HG03432 (cell line): Measurements from ENCODE around the gene ZIM2.
"Not testable (repeated sequence)": the region's sequence is repeated elsewhere in the genome, so short reads cannot be mapped to it uniquely, and the experiment has no call there.

ENCODE experiments used
- ATAC-seq: cut with Tn5 transposase; IDR thresholded peaks from one replicate; pipeline ENCODE4 v1.9.1; 2021; ENCODE audit warnings: mild to moderate bottlenecking, moderate library complexity; ENCODE audit not compliant: unreplicated experiment

Gene ZIM2

DNA sequence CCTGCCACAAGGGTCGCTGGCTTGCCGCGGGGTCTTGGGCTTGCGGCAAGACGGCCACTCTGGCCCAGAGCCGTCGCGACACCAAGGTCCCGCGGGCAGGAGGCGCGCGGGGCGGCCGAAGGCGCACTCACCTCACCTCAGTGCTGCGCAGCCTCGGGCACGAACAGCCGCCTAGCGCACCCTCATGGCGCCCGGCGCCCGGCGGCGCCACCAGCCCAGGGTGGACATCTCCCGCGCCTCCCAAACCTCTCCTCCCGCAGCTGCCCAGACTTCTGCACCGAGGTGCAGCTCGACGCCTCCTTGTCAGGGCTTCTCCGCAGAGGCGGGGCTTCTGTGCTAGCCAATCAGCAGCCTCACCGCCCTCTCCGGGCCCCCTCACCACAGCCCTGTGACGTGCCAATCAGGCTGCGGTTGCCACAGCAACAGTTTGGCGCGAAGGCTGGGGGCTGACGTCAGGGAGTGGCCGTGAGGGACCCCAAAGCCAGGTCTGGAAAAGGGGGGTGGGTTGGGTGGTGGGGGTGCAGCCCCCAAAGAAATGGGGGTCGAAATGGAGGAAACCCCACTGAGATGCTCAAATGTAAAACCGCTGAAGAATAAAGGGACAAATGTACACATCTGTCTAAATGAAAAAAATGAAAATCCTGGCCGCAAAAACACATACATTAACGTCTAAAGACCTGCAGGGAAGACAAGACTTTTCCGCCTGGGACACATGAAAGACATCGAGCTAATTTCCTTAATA is at the start of gene ZIM2, which contains the start of gene PEG3:
ZIM2 (minus strand) TSS at position 276 of the 742 bp plus-strand sequence. CDS start 16,449 bp downstream, outside the sequence.
PEG3 (minus strand) TSS at position 276 of the 742 bp plus-strand sequence. CDS start 16,071 bp downstream, outside the sequence.
- no peak for ATAC-seq

DNA sequence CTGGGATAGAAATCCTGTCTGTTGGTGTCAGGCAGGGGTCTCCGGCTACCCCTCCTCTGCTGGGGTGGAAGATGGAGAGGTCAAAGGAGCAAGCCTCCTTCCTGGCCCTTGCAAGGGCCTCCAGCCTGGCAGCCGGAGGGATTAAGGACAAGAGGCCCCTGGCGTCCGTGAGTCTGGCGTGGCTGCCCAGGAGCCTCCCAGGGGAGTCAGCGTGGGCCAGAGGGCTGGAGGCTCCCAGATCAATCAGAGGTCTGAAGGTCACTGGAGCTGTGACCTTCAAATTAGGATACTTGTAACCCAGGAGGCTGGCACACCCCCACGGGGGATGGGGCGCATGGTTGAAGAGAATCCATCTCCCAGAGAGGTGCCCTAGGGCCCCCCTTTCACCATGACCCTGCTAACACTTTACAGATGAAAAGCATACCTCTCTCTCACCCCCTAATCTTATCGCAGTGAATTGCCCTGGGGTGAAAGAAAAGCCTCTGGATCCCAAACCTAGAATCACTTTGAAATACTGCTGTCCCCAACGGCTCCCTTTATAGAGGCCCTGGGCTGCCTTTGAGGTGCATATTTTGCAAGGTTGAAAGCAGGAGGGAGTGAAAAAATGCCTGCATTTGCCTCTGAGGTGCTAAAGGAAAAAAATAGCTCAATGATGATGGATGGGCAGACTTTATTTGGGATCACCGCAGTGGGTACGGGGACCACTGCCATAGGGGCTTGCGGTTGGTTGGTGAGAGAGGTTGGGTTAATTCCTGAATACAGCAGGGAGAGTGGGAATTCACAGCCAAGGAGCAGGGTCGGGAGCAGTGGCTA is 44.9 kb upstream of the ZIM2 start:
- ATAC-seq = no peak

DNA sequence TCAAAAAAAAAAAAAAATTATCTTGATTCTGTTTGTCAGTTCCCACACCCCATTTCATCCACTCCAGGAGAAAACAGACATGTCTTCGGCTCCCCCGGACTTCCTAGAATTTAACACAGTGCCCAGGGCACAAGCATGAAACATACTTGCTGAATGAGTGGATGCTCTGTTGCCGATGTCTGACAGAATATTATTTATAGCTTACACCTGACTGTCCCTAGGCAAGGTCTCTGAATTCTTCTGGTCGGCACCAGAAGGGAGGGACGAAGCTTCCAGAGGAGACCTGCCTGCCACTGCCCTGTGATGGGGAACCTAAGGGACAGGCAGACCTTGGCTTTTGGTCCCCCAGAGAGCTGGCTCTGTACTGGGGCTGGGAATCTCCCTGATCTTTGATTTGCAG is 43.9 kb upstream of the ZIM2 start:
- no peak for ATAC-seq

DNA sequence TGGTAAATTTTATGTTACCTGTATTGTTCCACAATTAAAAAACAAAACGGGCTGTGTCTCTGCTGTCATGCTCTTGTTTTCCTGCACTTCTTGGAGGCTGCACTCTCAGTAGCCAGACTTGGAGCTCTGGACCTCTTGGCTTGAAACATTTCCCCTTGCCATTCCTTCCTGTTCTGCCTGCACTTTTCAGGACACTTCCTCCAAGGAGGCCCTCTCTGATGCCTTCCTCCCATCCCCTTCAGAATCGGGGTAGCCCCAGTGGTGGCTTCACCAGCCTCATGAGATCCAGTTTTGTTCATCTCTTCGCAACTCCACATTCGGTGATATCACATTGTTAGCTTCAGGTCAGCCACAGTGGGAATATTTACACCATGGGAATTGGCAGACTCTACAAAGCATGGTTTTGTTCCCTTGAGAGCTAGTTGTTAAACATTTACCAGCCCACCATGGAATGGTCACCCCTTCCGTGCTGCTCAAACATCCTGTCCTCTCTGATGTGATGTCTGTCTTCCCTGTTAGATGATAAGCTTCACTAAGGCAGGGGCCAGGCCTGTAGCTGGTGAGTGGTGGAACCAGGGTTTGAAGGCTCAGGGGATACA is 40.2 kb upstream of the ZIM2 start:
- ATAC-seq = no peak

DNA sequence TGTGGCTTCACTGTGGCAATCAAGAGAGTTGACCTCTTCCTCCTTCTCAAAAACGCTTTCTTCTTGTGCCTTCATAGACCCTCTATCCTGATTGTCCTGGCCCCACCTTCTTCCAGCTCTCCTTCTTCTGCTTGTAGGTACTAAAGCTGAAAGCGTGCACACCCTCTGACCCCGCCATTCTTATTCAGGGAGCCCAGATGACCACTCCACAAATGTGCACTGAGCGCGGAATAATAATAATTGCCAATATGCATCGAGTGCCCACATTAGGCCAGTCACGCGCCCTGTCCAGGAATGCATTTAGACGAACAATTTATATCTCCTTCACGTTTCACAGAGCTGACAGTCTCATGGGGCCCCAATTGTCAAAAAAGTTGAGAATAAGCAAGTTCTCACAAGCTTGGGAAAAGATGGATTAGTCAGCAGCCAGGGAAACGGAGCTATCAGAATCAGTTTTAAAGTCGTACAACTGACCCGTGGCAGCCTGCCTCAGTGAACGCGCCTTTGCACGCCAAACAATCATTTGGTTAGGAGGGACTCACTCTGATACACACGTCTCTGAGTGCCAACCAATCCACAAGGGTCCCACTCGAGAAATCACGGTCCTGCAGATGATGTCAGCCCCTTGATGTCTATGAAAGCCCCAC is 36.7 kb upstream of the ZIM2 start:
- ATAC-seq = no peak

DNA sequence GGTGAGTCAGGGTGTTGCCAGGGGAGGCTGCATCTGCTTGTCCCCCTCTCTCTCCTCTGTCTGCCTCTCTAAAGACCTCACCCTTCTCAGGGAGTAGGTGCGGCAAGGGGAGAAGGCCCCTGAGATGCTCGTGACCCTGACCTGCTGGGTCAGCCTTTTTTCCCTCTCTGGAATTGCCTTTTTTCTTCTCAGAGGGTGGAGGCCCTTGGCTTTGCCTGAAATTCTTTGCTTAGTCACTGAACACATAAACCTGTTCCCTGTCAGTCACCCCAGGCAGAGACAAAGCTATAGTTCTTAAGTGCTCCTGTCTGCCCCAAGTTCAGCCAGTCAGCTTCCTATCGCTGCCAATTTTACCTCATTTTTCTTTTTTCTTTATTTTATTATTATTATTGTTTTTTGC is 35.2 kb upstream of the ZIM2 start:
- ATAC-seq = no peak

DNA sequence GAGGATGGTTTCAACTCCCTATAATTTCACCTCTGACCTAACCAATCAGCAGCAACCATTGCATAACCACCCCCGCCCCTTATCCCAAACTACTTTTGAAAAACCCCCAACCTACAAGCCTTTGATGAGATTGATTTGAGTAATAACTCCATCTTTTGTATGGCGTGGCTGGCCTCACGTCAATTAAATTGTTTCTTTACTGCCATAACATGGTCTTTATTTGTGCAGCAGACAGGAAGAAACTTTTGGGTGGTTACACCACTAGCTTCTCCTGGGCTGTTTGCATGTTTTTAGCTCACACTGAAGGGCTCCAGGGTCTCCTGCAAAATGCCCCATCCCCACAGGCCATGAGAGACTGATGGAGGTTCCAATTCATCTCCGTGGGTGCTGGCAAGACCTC is 34.0 kb upstream of the ZIM2 start:
- ATAC-seq = no peak

DNA sequence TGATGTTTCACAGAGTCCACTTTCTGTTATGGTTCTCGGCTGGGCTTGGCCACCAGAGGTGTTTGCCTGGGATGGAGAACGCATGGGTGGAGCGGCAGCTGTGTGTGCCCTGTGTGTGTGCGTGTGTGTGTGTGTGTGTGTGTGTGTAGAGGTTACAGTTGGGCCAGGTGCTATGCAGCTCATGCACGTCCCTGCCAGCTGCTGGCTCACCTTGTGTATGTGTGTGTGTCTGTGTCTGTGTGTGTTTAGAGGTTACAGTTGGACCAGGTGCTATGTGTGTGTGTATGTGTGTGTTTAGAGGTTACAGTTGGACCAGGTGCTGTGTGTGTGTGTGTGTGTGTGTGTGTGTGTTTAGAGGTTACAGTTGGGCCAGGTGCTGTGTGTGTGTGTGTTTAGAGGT is 33.0 kb upstream of the ZIM2 start:
- ATAC-seq = no peak

DNA sequence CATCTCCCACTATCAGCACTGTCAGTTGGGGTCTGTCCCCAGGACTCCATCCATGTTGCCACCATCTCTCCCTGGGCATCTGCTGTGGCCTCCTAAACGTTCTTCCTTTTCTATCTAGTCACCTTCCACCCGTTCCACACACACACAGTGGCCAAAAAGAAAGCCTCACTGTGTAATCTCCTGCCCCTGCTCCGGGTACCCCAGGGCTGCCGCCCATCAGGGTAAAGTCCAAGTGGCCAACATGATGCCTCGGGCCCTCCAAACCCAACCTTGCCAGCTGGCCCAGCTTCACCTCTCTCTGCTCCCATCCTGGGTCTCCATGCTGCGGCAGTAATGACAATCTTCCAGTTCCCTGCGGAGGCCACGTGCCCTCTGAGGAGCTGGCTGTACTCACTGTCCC is 29.4 kb upstream of the ZIM2 start:
- no peak for ATAC-seq

DNA sequence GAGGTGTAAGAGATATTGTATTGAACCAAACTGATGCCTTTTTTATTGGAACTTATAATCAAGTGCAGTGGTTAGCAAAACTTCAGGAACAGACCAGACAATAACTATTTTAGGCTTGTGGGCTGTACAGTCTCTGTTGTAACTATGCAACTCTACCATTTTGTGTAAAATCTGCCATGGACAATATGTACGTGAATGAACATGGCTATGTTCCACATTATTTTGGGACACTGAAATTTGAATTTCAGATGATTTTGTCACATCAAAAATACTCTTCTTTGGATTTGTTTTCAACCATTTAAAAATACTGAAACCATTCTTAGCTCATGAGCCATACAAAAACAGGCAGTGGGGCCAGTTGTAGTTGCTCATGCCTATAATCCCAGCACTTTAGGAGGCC is 27.9 kb upstream of the ZIM2 start:
- no peak for ATAC-seq

DNA sequence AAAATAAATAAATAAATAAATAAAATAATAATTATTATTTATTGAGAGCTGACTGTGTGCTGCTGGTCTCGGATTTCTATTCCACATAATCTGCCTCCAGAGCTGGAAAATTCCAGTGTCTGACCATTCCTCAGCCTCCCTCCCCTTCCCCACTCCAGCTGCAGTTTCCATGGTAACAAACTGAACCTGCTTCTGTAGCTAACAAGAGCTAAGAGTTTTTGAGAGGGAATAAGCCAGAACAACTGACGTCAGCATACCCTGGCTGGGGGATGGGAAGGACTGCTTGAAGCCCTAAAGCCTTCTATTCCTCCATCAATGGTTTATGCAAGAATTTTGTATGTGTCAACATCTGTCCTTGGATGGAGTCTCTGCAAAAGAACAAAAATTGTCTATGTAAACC is 26.0 kb upstream of the ZIM2 start:
- no peak for ATAC-seq

DNA sequence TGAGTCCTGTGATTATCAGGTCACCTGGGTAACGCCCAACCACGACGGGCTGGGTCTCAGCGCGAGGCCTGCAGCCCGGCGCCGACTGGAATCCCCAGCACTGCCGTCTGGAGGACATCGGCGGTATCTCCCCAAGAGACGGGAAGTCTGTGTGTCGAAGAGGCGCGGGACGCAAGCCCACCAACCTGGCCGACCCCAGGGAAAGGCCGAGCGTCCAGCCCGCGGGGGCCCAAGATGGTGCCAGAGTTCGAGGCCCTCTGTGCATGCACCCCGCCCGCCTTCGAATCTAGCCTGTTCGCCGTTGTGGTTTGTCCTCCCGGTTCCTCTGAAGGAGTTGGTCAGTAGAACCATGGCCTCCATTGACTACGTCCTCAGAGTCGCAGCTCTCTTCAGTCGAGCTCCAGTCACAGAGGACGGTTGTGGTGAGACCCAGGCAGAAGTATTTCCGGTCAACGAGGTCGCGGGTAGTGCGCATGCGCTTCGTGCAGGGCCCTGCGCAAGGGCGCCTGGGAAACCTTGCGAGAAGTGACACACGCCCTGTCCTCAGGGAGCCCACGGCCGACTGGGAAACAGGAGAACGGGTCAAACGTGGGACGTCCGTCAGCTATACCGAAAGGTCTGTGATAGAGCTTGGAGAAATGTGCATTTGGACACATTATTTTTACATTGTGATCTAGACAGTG is 24.1 kb upstream of the ZIM2 start:
- no peak for ATAC-seq

DNA sequence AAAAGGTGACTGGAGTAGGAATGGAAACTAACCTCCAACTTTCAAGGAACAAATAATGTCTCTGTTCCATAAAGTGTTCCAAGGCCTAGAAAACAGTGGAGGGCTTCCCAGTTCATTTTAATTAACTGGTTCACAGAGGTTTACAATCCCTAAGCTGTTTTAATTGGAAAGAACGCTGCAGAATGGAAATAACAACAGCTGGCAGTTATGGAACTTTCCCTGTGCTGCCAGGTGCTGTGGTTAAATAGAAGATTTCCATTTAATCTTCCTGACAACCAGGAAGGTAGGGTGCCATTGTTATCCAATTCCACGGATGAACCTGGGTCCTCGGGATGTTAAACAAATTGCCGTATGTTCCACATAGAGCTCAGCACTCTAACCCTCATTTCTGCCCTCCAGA is 22.2 kb upstream of the ZIM2 start:
- no peak for ATAC-seq

DNA sequence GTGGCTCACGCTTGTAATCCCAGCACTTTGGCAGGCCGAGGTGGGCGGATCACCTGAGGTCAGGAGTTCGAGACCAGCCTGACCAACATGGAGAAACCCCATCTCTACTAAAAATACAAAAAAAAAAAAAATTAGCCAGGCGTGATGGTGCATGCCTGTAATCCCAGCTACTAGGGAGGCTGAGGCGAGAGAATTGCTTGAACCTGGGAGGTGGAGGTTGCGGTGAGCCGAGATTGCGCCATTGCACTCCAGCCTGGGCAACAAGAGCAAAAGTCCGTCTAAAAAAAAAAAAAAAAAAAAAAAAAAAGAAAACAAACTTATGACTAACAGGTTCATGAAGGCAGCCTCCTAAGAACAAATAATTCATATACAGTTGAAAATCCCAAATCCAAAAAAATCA is 19.9 kb upstream of the ZIM2 start:
- ATAC-seq = not testable (repeated sequence)

DNA sequence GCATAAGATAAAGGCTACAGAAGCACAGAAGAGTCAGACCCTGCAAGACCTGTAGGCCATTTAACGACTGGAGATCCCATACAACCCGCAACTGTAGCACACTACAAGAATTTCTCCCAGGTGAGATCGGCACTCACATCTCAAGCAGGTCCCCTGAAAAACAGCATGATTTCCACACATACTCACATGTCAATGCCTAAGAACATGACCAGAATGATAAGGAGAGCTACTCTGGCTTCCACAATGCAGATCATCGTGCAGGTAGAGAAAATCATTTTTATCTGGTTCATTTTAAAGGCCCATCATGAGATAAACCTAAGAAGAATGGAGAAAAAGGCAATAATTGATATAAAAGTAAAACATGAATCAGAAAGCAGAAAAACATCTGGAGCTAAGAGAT is 17.5 kb upstream of the ZIM2 start:
- ATAC-seq = no peak

DNA sequence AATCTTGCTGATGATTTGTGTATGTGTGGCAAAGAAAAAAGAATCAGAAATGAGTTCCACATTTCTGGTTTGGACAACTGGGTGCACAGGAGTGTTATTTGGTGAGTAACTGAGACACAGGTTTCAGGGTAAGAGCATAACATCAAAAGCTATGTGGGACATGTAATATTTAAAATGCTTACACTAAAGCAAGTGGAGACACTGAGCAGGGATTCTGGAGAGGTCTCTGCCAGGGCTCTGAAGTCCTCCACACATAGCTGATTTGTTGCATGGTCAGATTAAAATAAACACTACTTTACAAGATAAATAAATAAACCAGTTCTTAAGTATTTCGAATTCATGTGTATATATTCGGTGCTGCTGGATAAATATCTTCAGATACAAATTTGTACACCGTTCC is 16.3 kb upstream of the ZIM2 start:
- ATAC-seq = no peak

DNA sequence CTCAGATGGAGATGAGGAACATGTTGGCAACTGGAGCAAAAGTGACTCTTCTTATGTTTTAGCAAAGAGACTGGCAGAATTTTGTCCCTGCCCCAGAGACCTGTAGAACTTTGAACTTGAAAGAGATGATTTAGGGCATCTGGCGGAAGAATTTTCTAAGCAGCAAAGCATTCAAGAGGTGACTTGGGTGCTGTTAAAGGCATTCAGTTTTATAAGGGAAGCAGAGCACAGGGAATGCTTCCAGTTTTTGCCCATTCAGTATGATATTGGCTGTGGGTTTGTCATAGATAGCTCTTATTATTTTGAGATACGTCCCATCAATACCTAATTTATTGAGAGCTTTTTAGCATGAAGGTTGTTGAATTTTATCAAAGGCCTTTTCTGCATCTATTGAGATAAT is 11.8 kb upstream of the ZIM2 start:
- ATAC-seq = not testable (repeated sequence)

DNA sequence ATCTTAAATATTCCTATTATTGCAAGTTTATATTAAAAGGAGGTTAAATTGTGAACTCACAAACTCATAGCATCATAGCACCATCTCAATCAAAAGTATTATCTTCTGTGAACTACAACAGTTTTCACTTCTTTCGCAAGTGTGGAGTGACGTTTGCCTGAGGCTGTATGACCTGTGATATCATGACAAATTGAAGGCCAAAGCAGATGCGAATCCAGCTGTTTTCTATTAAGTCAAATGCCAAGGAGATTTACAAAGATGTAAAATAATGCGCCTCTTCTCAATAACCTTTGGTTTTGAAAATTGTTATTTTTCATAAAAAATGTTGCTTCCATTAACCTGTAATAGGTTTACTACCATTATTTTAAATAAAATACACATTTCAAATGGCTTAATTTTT is 7.6 kb upstream of the ZIM2 start:
- ATAC-seq = no peak

DNA sequence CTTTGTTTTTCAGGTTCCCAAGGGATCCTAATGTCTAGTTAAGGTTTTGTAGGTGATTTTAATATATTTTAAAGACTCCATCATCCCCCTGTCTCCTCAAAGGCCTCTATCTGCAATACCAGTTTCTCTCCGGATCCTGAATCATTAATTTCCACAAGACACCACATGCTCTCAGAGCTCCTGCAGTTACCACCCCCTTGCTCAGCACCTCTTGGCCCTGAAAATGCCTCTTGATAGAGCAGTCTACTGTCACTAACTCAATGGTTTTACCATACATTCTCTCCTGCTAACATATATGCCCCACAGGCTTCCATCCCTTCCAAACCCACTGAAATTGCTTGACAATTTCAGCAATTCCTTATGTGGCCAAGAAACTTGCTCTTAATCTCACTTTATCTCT is 1.9 kb upstream of the ZIM2 start:
- no peak for ATAC-seq

DNA sequence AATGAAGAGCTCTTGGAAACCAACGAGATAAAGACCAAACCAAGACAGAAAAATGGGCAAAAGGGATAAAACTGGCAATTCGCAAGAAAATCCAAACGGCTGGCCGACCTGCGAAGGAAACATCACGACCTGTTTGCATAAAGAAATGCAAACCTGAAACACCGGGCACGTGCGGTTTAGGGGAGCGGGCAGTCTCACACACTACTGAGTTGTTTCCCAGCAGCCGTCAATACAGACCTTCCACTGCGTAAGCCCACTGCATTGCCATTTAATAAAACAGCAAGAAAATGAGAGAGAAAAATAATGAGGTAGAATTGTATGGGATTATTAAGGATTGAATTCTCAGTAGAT is 642 bp upstream of the ZIM2 start:
- no peak for ATAC-seq
